ENCODE results near the gene WASF1. TPM values are rescaled to one million over a fixed set of nuclear protein-coding genes. Genes with fewer than 3 reads are reported as not detected.

WASF1 gene
- total and polyA plus RNA-seq, 7 experiments from 2014 or later: 0.19 to 4.7 (median 0.51) TPM

- Histone ChIP-seq H3K4me1 (ENCODE audit: control insufficient read depth in 2 of 2, insufficient read depth in 2 of 2, low read length in 2 of 2) (no peaks in the 10 kb centered on the region), H3K36me3 (ENCODE audit: control insufficient read depth in 2 of 3, insufficient read depth in 3 of 3, low read length in 3 of 3) (no peaks in the 10 kb centered on the region), H3K27me3 (ENCODE audit: control insufficient read depth in 2 of 2, insufficient read depth in 2 of 2, low read length in 2 of 2) (peaks cover 0 to 5% of the 10 kb centered on the region in 2 donors), H3K27ac (ENCODE audit: low read depth, low read length) (no peak overlapping the region), H3K4me3 (ENCODE audit: low read length) (no peak overlapping the region), H3K9me3 (ENCODE audit: control insufficient read depth in 2 of 3, low read length in 3 of 3) (no peaks in the 10 kb centered on the region)
- H3K27ac Mint-ChIP-seq: no peak overlapping the region
- intact Hi-C loops (cut with micrococcal nuclease): no loop called here
- peaks cover 0 to 4% (median 0%) of the 10 kb centered on the region in 5 donors for H3K36me3 Mint-ChIP-seq
- H3K9me3 Mint-ChIP-seq: no peaks in the 10 kb centered on the region
- H3K27me3 Mint-ChIP-seq: peaks cover 23 to 59% (median 41%) of the 10 kb centered on the region in 5 donors
- H3K4me1 Mint-ChIP-seq: peaks cover 0 to 3% (median 0%) of the 10 kb centered on the region in 7 donors
- POLR2A ChIA-PET: no interaction called here
- no peak overlapping the region for H3K4me3 Mint-ChIP-seq
- ATAC-seq: no peak
- CTCF ChIA-PET: no interaction called here
- DNase-seq: no peak
These were observed 114.5 kb downstream of the WASF1 start for GRCh38 chr6:110064744-110065524.

- no peak for ATAC-seq
- DNase-seq: no peak
- Mint-ChIP-seq H3K27ac (peak overlapping the region in 1 of 9 donors; percentile 60), H3K4me1 (peaks cover 0 to 3% (median 0%) of the 10 kb centered on the region in 7 donors), H3K4me3 (no peak overlapping the region), H3K9me3 (no peaks in the 10 kb centered on the region), H3K27me3 (peaks cover 16 to 53% (median 41%) of the 10 kb centered on the region in 5 donors), H3K36me3 (peaks cover 0 to 4% (median 0%) of the 10 kb centered on the region in 5 donors)
- H3K4me3 ChIP-seq (ENCODE audit: low read length): no peak overlapping the region
- no peaks in the 10 kb centered on the region for H3K36me3 ChIP-seq (ENCODE audit: control insufficient read depth in 2 of 3, insufficient read depth in 3 of 3, low read length in 3 of 3)
- no peaks in the 10 kb centered on the region for H3K4me1 ChIP-seq (ENCODE audit: control insufficient read depth in 2 of 2, insufficient read depth in 2 of 2, low read length in 2 of 2)
- intact Hi-C loops (cut with micrococcal nuclease): no loop called here
- H3K27ac ChIP-seq (ENCODE audit: low read depth, low read length): no peak overlapping the region
- POLR2A ChIA-PET: no interaction called here
- CTCF ChIA-PET: no interaction called here
- peaks cover 0 to 5% of the 10 kb centered on the region in 2 donors for H3K27me3 ChIP-seq (ENCODE audit: control insufficient read depth in 2 of 2, insufficient read depth in 2 of 2, low read length in 2 of 2)
- H3K9me3 ChIP-seq (ENCODE audit: control insufficient read depth in 2 of 3, low read length in 3 of 3): no peaks in the 10 kb centered on the region
These were observed 115.7 kb downstream of the WASF1 start for GRCh38 chr6:110063594-110064263.

DNA sequence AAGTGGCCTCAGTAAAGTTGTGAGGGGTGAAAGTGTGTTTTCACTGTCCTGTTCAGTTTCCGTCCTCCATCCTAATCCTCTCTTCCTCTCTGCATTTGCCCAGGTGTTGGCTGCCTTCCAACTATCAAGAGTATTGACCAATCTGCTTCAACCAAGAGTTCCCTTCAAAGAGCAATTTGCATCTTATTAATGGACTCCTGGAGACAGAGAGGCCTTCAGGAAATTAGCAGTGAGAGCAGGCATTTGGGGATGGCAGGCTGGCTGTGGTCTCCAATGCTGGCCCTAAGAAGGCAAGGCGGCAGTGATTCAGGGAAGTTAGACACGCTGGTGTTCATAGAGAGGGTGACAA, 124.1 kb downstream of the WASF1 start:
- no peak overlapping the region for H3K27ac ChIP-seq (ENCODE audit: low read depth, low read length)
- ChIA-PET POLR2A (no interaction called here), CTCF (interaction anchor here (0.7 to 1.1 kb wide), 2 partner anchors 16 to 33 kb away, joined by 3 to 5 read pairs; no protein-coding TSS in a partner anchor)
- no peak overlapping the region for H3K4me3 ChIP-seq (ENCODE audit: low read length)
- Mint-ChIP-seq H3K4me1 (no peaks in the 10 kb centered on the region), H3K36me3 (no peaks in the 10 kb centered on the region), H3K27me3 (peaks cover 7 to 36% (median 26%) of the 10 kb centered on the region in 5 donors), H3K27ac (peak overlapping the region in 1 of 9 donors; percentile 52), H3K4me3 (no peak overlapping the region), H3K9me3 (no peaks in the 10 kb centered on the region)
- no peaks in the 10 kb centered on the region for H3K27me3 ChIP-seq (ENCODE audit: control insufficient read depth in 2 of 2, insufficient read depth in 2 of 2, low read length in 2 of 2)
- no peaks in the 10 kb centered on the region for H3K36me3 ChIP-seq (ENCODE audit: control insufficient read depth in 2 of 3, insufficient read depth in 3 of 3, low read length in 3 of 3)
- no peak for DNase-seq
- no peak for ATAC-seq
- no peaks in the 10 kb centered on the region for H3K9me3 ChIP-seq (ENCODE audit: control insufficient read depth in 2 of 3, low read length in 3 of 3)
- no peaks in the 10 kb centered on the region for H3K4me1 ChIP-seq (ENCODE audit: control insufficient read depth in 2 of 2, insufficient read depth in 2 of 2, low read length in 2 of 2)
- intact Hi-C loops (cut with micrococcal nuclease): no loop called here

DNA sequence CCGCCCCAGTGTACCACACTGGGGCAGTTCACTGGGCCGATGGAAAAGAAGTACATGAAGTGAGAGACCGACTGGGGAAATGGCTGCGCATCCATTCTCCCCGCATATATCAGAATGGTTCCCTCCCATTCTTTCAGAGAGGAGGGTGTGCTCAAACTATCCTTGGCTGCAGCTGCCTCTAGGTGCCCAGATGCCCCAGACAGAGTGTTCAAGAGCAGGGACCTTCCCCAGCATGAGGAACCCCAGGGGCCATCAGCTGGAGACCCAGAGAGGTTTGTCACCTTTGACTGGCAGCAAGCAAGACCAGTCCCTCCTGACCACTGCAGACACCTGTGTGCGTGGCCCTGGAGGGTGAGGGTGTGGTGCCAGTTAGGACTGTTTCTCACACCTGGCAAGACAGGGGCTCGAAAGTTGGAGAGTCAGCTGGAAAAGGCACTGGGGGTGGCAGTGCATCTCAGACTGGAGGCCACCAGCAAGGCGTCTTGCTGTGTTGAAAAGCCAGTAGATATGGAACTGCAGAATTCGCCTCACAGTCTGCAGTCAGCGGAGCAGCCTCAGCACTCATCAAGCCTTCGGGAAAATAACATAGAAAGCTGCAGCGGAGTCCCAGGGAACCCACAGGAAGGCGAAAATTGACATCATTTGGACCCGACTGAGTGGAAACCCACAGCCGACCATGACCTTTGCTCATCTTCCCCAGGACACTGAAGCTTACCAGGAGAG, 124.6 kb downstream of the WASF1 start:
- H3K27ac ChIP-seq (ENCODE audit: low read depth, low read length): no peak overlapping the region
- no peaks in the 10 kb centered on the region for H3K9me3 ChIP-seq (ENCODE audit: control insufficient read depth in 2 of 3, low read length in 3 of 3)
- H3K27ac Mint-ChIP-seq: no peak overlapping the region
- H3K4me1 Mint-ChIP-seq: no peaks in the 10 kb centered on the region
- no peak overlapping the region for H3K4me3 ChIP-seq (ENCODE audit: low read length)
- H3K9me3 Mint-ChIP-seq: no peaks in the 10 kb centered on the region
- no peaks in the 10 kb centered on the region for H3K27me3 ChIP-seq (ENCODE audit: control insufficient read depth in 2 of 2, insufficient read depth in 2 of 2, low read length in 2 of 2)
- POLR2A ChIA-PET: no interaction called here
- H3K4me3 Mint-ChIP-seq: no peak overlapping the region
- no peak for DNase-seq
- no peaks in the 10 kb centered on the region for H3K4me1 ChIP-seq (ENCODE audit: control insufficient read depth in 2 of 2, insufficient read depth in 2 of 2, low read length in 2 of 2)
- CTCF ChIA-PET: interaction anchor here (0.9 to 1.1 kb wide), 2 partner anchors 15 to 338 kb away, joined by 3 to 5 read pairs; no protein-coding TSS in a partner anchor
- no peak for ATAC-seq
- peaks cover 5 to 32% (median 21%) of the 10 kb centered on the region in 5 donors for H3K27me3 Mint-ChIP-seq
- H3K36me3 ChIP-seq (ENCODE audit: control insufficient read depth in 2 of 3, insufficient read depth in 3 of 3, low read length in 3 of 3): no peaks in the 10 kb centered on the region
- intact Hi-C loops (cut with micrococcal nuclease): no loop called here
- H3K36me3 Mint-ChIP-seq: no peaks in the 10 kb centered on the region

GRCh38 chr6:110053395-110054240, 125.9 kb downstream of the WASF1 start:
- no peak overlapping the region for H3K27ac ChIP-seq (ENCODE audit: low read depth, low read length)
- intact Hi-C loops (cut with micrococcal nuclease): loop anchor here in 1 of 2 donors (1.0 kb wide), 3 partner anchors 338 to 526 kb away; no protein-coding TSS in a partner anchor
- Mint-ChIP-seq H3K4me1 (no peaks in the 10 kb centered on the region), H3K9me3 (no peaks in the 10 kb centered on the region), H3K27me3 (peaks cover 0 to 25% (median 16%) of the 10 kb centered on the region in 5 donors), H3K4me3 (no peak overlapping the region), H3K27ac (no peak overlapping the region), H3K36me3 (no peaks in the 10 kb centered on the region)
- no peaks in the 10 kb centered on the region for H3K4me1 ChIP-seq (ENCODE audit: control insufficient read depth in 2 of 2, insufficient read depth in 2 of 2, low read length in 2 of 2)
- POLR2A ChIA-PET: no interaction called here
- H3K27me3 ChIP-seq (ENCODE audit: control insufficient read depth in 2 of 2, insufficient read depth in 2 of 2, low read length in 2 of 2): no peaks in the 10 kb centered on the region
- DNase-seq (peak in 4 of 9 donors; percentile 9 to 27 (median 14)), ATAC-seq (peak; percentile 45)
- no peaks in the 10 kb centered on the region for H3K36me3 ChIP-seq (ENCODE audit: control insufficient read depth in 2 of 3, insufficient read depth in 3 of 3, low read length in 3 of 3)
- no peaks in the 10 kb centered on the region for H3K9me3 ChIP-seq (ENCODE audit: control insufficient read depth in 2 of 3, low read length in 3 of 3)
- CTCF ChIA-PET: interaction anchor here (0.6 to 2.1 kb wide), 3 partner anchors 13 to 669 kb away, joined by 3 to 6 read pairs (median 3); no protein-coding TSS in a partner anchor
- H3K4me3 ChIP-seq (ENCODE audit: low read length): no peak overlapping the region

GRCh38 chr6:110050440-110050813, 129.0 kb downstream of the WASF1 start:
- Histone ChIP-seq H3K36me3 (ENCODE audit: control insufficient read depth in 2 of 3, insufficient read depth in 3 of 3, low read length in 3 of 3) (no peaks in the 10 kb centered on the region), H3K27ac (ENCODE audit: low read depth, low read length) (no peak overlapping the region), H3K9me3 (ENCODE audit: control insufficient read depth in 2 of 3, low read length in 3 of 3) (no peaks in the 10 kb centered on the region), H3K27me3 (ENCODE audit: control insufficient read depth in 2 of 2, insufficient read depth in 2 of 2, low read length in 2 of 2) (no peaks in the 10 kb centered on the region), H3K4me3 (ENCODE audit: low read length) (no peak overlapping the region), H3K4me1 (ENCODE audit: control insufficient read depth in 2 of 2, insufficient read depth in 2 of 2, low read length in 2 of 2) (no peaks in the 10 kb centered on the region)
- no peaks in the 10 kb centered on the region for H3K36me3 Mint-ChIP-seq
- H3K4me3 Mint-ChIP-seq: no peak overlapping the region
- H3K27ac Mint-ChIP-seq: no peak overlapping the region
- ChIA-PET POLR2A (no interaction called here), CTCF (interaction anchor here (0.6 to 3.8 kb wide), 2 partner anchors 11 to 864 kb away, joined by 3 to 21 read pairs; no protein-coding TSS in a partner anchor)
- H3K27me3 Mint-ChIP-seq: peaks cover 0 to 17% (median 7%) of the 10 kb centered on the region in 5 donors
- no peaks in the 10 kb centered on the region for H3K4me1 Mint-ChIP-seq
- no peak for DNase-seq
- intact Hi-C loops (cut with micrococcal nuclease): no loop called here
- ATAC-seq: no peak
- H3K9me3 Mint-ChIP-seq: no peaks in the 10 kb centered on the region

Data from naive thymus-derived CD4-positive, alpha-beta T cell (primary cell).